ENCODE results near the gene TBXAS1. TPM values are rescaled to one million over a fixed set of nuclear protein-coding genes. Genes with fewer than 3 reads are reported as not detected.
A peak's percentile ranks its signal among the peaks of the same experiment; 100 is the strongest.

TBXAS1 gene
- total and polyA plus RNA-seq, 2 donors (not counting 3 experiments of a cell fraction or from before 2014, with no cell fraction given): 2.1 to 4.3 TPM

- Histone ChIP-seq H3K36me3 (ENCODE audit: control insufficient read depth in 2 of 2, extremely low read depth in 1 of 2, insufficient read depth in 2 of 2, low read length in 2 of 2) (peaks cover 4 to 6% of the 10 kb centered on the region in 2 experiments), H3K4me1 (ENCODE audit: control insufficient read depth, extremely low read depth, insufficient read depth, low read length) (peaks cover 36% of the 10 kb centered on the region), H3K27me3 (ENCODE audit: control insufficient read depth in 2 of 2, insufficient read depth in 2 of 2, low read length in 2 of 2) (no peaks in the 10 kb centered on the region), H3K4me3 (replicated peaks in 1 of 3; ENCODE audit: insufficient read depth in 1 of 3, low read depth in 1 of 3, low read length in 3 of 3) (no peak overlapping the region), H3K4me2 (ENCODE audit: insufficient read depth, low read length) (peak overlapping the region; percentile 48), H3K79me2 (ENCODE audit: control insufficient read depth, insufficient read depth, low read length) (peaks cover 39% of the 10 kb centered on the region), H3K27ac (ENCODE audit: insufficient read depth, low read depth, low read length) (peak overlapping the region; percentile 84), H3K9me3 (replicated peaks; ENCODE audit: control insufficient read depth, insufficient read depth, low read length) (no peaks in the 10 kb centered on the region), H2AFZ (ENCODE audit: low read depth, low read length) (no peak overlapping the region), H3K9me1 (replicated peaks; ENCODE audit: control insufficient read depth, extremely low read depth, insufficient read depth, low read length) (no peaks in the 10 kb centered on the region), H4K20me1 (replicated peaks; ENCODE audit: control insufficient read depth, extremely low read depth, insufficient read depth, low read length) (no peaks in the 10 kb centered on the region), H3K9ac (replicated peaks; ENCODE audit: extremely low read depth, insufficient read depth, low read length) (peak overlapping the region; percentile 45)
- ChIA-PET POLR2A (interaction anchor here (0.7 to 1.8 kb wide), 2 partner anchors 11 to 18 kb away, joined by 5 read pairs; no protein-coding TSS in a partner anchor), CTCF (interaction anchor here (1.2 to 10.0 kb wide), 7 partner anchors 10 to 561 kb away, joined by 3 to 66 read pairs (median 6); no protein-coding TSS in a partner anchor)
- TF ChIP-seq MAX (IDR thresholded peaks at IDR 0.05; ENCODE audit: insufficient read depth, insufficient read length) (no peak), EZH2 (IDR thresholded peaks at IDR 0.05; ENCODE audit: borderline replicate concordance, low read depth, low read length, severe bottlenecking) (no peak), MYC (IDR thresholded peaks at IDR 0.05; ENCODE audit: low read depth, low read length) (no peak), POLR2AphosphoS5 (IDR thresholded peaks at IDR 0.05; ENCODE audit: insufficient read depth, low read depth, low read length) (no peak), FOS (IDR thresholded peaks at IDR 0.05; ENCODE audit: borderline replicate concordance, insufficient read depth, low read length) (no peak), CTCF (IDR thresholded peaks at IDR 0.05; ENCODE audit: extremely low read depth in 1 of 2, insufficient read depth in 1 of 2, low read depth in 1 of 2, low read length in 2 of 2) (no peak), POLR2A (IDR thresholded peaks at IDR 0.05; ENCODE audit: low read depth, low read length) (no peak), JUN (IDR thresholded peaks at IDR 0.05; ENCODE audit: borderline replicate concordance, insufficient read depth, insufficient read length, low read depth) (no peak), GATA2 (IDR thresholded peaks at IDR 0.05; ENCODE audit: insufficient read depth, insufficient read length, low read depth, low read length) (no peak)
- dilution Hi-C loops (cut with MboI; ENCODE audit: extremely low pct_ligation_motif_present, low sequenced_read_pairs): no loop called here
- DNase-seq (ENCODE audit: low read depth, low spot score) (peak; percentile 26), FAIRE-seq (no peak)
- intact Hi-C loops (cut with micrococcal nuclease): loop anchor here (2.0 to 10.0 kb wide), 2 partner anchors 55 to 265 kb away; no protein-coding TSS in a partner anchor
- BruUV-seq (replicated peaks): no TSS peak
These were observed 231.2 kb downstream of the TBXAS1 start for GRCh38 chr7:140060243-140060630.
